ENCODE data around the gene SF3B1.
"Not testable (repeated sequence)": the region's sequence is repeated elsewhere in the genome, so short reads cannot be mapped to it uniquely, and the experiment has no call there.

Gene SF3B1

GRCh38 chr2:197348721-197349360 is 86.0 kb downstream of the SF3B1 start:
- H3K4me3 ChIP-seq (ENCODE audit: low read length in 2 of 2): no peak overlapping the region
- no peaks in the 10 kb centered on the region for H3K27me3 ChIP-seq (ENCODE audit: control insufficient read depth in 3 of 3, insufficient read depth in 3 of 3, low read depth in 1 of 3, low read length in 3 of 3)
- H3K14ac ChIP-seq (ENCODE audit: low read length): no peak overlapping the region
- no peak overlapping the region for H2AK5ac ChIP-seq (ENCODE audit: low read depth, low read length)
- no peak overlapping the region for H3K4ac ChIP-seq (ENCODE audit: low read length)
- H3K27ac ChIP-seq (replicated peaks; ENCODE audit: low read length): no peak overlapping the region
- H4K8ac ChIP-seq (ENCODE audit: low read depth, low read length): no peak overlapping the region
- no peak overlapping the region for H4K91ac ChIP-seq (ENCODE audit: low read depth, low read length, poor library complexity)
- H3K9me3 ChIP-seq (replicated peaks in 1 of 2; ENCODE audit: control insufficient read depth in 2 of 2, insufficient read depth in 1 of 2, low read depth in 1 of 2, low read length in 2 of 2): no peaks in the 10 kb centered on the region
- no peak overlapping the region for H3K18ac ChIP-seq (ENCODE audit: low read length)
- H2BK12ac ChIP-seq (ENCODE audit: low read length): no peak overlapping the region
- H3K23ac ChIP-seq (ENCODE audit: low read depth, low read length, poor library complexity): no peak overlapping the region
- no peak for DNase-seq (ENCODE audit: low spot score)
- no peak overlapping the region for H2BK120ac ChIP-seq (ENCODE audit: low read depth, low read length)
- no peak overlapping the region for H3K9ac ChIP-seq (ENCODE audit: low read depth, low read length, poor library complexity)
- no peak overlapping the region for H2AFZ ChIP-seq (ENCODE audit: low read length)
- no peak overlapping the region for H3K4me2 ChIP-seq (ENCODE audit: insufficient read depth, low read length, poor library complexity, severe bottlenecking)
- no peak overlapping the region for H2BK15ac ChIP-seq (ENCODE audit: low read length)
- no peak overlapping the region for H2BK5ac ChIP-seq (ENCODE audit: low read length)
- no peaks in the 10 kb centered on the region for H3K4me1 ChIP-seq (ENCODE audit: control insufficient read depth in 2 of 2, insufficient read depth in 1 of 2, low read depth in 1 of 2, low read length in 2 of 2)
- no peaks in the 10 kb centered on the region for H3K79me1 ChIP-seq (ENCODE audit: low read depth, low read length)
- WGBS, 2 donors (ENCODE audit: extremely low coverage in 2 of 2, insufficient read length in 2 of 2, insufficient replicate concordance in 1 of 2): no CpG with 5 or more reads among the region's 5 CpGs
- no peaks in the 10 kb centered on the region for H3K36me3 ChIP-seq (replicated peaks in 1 of 2; ENCODE audit: control insufficient read depth in 2 of 2, insufficient read depth in 2 of 2, low read length in 2 of 2)

DNA sequence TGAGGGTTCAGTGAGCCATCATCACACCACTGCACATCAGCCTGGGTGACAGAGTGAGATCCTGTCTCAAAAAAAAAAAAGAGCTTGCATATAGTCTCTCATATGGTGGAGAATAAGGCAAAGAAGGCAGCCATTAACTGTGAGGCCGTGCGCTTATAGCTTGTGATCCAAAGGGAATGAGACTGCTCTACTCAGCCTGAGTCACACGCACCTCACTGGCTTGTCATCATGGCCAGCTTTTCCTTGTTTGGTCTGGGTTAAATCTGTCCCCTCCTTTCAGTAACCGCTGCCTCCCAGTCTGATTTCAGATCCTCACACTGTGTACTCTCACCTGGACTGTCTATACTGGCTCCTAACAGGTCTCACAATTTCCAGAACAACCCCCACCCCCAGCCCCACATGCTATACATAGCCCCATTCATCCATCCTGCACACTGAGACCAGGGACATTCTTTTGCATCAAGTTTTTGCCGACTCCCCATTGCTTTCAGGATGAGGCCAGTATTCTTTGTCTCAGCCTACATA is 88.9 kb downstream of the SF3B1 start:
- Histone ChIP-seq H3K9me3 (replicated peaks in 1 of 2; ENCODE audit: control insufficient read depth in 2 of 2, insufficient read depth in 1 of 2, low read depth in 1 of 2, low read length in 2 of 2) (no peaks in the 10 kb centered on the region), H3K4ac (ENCODE audit: low read length) (no peak overlapping the region), H2BK120ac (ENCODE audit: low read depth, low read length) (no peak overlapping the region), H4K8ac (ENCODE audit: low read depth, low read length) (no peak overlapping the region), H3K36me3 (replicated peaks in 1 of 2; ENCODE audit: control insufficient read depth in 2 of 2, insufficient read depth in 2 of 2, low read length in 2 of 2) (no peaks in the 10 kb centered on the region), H3K4me3 (ENCODE audit: low read length in 2 of 2) (no peak overlapping the region), H3K79me1 (ENCODE audit: low read depth, low read length) (no peaks in the 10 kb centered on the region), H3K18ac (ENCODE audit: low read length) (peak overlapping the region; percentile 45), H3K27me3 (ENCODE audit: control insufficient read depth in 3 of 3, insufficient read depth in 3 of 3, low read depth in 1 of 3, low read length in 3 of 3) (no peaks in the 10 kb centered on the region), H2AK5ac (ENCODE audit: low read depth, low read length) (no peak overlapping the region), H2BK5ac (ENCODE audit: low read length) (no peak overlapping the region), H2BK12ac (ENCODE audit: low read length) (no peak overlapping the region), H3K23ac (ENCODE audit: low read depth, low read length, poor library complexity) (no peak overlapping the region), H3K4me1 (ENCODE audit: control insufficient read depth in 2 of 2, insufficient read depth in 1 of 2, low read depth in 1 of 2, low read length in 2 of 2) (no peaks in the 10 kb centered on the region), H4K91ac (ENCODE audit: low read depth, low read length, poor library complexity) (no peak overlapping the region), H3K4me2 (ENCODE audit: insufficient read depth, low read length, poor library complexity, severe bottlenecking) (no peak overlapping the region), H3K14ac (ENCODE audit: low read length) (no peak overlapping the region), H2BK15ac (ENCODE audit: low read length) (no peak overlapping the region), H3K27ac (replicated peaks; ENCODE audit: low read length) (no peak overlapping the region), H3K9ac (ENCODE audit: low read depth, low read length, poor library complexity) (no peak overlapping the region), H2AFZ (ENCODE audit: low read length) (peak overlapping the region; percentile 61)
- no CpG with 5 or more reads among the region's 5 CpGs for WGBS, 2 donors (ENCODE audit: extremely low coverage in 2 of 2, insufficient read length in 2 of 2, insufficient replicate concordance in 1 of 2)
- DNase-seq (ENCODE audit: low spot score): no peak

DNA sequence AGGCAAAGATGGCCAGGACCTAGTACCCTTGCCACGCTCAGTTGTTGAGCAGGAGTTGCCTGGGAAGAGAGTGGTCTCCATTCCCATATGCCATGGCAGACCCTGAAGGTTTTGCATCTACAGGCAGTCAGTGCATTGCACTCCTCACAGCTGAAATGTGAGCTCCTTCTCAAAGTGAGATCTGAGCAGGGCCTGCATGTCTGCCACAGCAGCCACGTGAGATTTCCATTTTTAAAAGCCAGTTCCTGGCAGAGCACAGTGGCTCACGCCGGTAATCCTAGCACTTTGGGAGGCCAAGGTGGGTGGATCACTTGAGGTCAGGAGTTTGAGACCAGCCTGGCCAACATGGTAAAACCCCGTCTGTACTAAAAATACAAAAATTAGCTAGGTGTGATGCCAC is 90.9 kb downstream of the SF3B1 start:
- H3K4ac ChIP-seq (ENCODE audit: low read length); H3K9me3 ChIP-seq (replicated peaks in 1 of 2; ENCODE audit: control insufficient read depth in 2 of 2, insufficient read depth in 1 of 2, low read depth in 1 of 2, low read length in 2 of 2); H3K18ac ChIP-seq (ENCODE audit: low read length); H3K27me3 ChIP-seq (ENCODE audit: control insufficient read depth in 3 of 3, insufficient read depth in 3 of 3, low read depth in 1 of 3, low read length in 3 of 3); H3K4me2 ChIP-seq (ENCODE audit: insufficient read depth, low read length, poor library complexity, severe bottlenecking); H3K36me3 ChIP-seq (replicated peaks in 1 of 2; ENCODE audit: control insufficient read depth in 2 of 2, insufficient read depth in 2 of 2, low read length in 2 of 2); H4K8ac ChIP-seq (ENCODE audit: low read depth, low read length); H3K4me3 ChIP-seq (ENCODE audit: low read length in 2 of 2); H4K91ac ChIP-seq (ENCODE audit: low read depth, low read length, poor library complexity); H3K79me1 ChIP-seq (ENCODE audit: low read depth, low read length); H2AK5ac ChIP-seq (ENCODE audit: low read depth, low read length); H3K9ac ChIP-seq (ENCODE audit: low read depth, low read length, poor library complexity); H2AFZ ChIP-seq (ENCODE audit: low read length); H2BK12ac ChIP-seq (ENCODE audit: low read length); DNase-seq (ENCODE audit: low spot score); H2BK15ac ChIP-seq (ENCODE audit: low read length); H3K27ac ChIP-seq (replicated peaks; ENCODE audit: low read length); H3K23ac ChIP-seq (ENCODE audit: low read depth, low read length, poor library complexity); H3K14ac ChIP-seq (ENCODE audit: low read length); H2BK120ac ChIP-seq (ENCODE audit: low read depth, low read length); H2BK5ac ChIP-seq (ENCODE audit: low read length); H3K4me1 ChIP-seq (ENCODE audit: control insufficient read depth in 2 of 2, insufficient read depth in 1 of 2, low read depth in 1 of 2, low read length in 2 of 2): not testable (repeated sequence)
- no CpG with 5 or more reads among the region's 5 CpGs for WGBS, 2 donors (ENCODE audit: extremely low coverage in 2 of 2, insufficient read length in 2 of 2, insufficient replicate concordance in 1 of 2)

DNA sequence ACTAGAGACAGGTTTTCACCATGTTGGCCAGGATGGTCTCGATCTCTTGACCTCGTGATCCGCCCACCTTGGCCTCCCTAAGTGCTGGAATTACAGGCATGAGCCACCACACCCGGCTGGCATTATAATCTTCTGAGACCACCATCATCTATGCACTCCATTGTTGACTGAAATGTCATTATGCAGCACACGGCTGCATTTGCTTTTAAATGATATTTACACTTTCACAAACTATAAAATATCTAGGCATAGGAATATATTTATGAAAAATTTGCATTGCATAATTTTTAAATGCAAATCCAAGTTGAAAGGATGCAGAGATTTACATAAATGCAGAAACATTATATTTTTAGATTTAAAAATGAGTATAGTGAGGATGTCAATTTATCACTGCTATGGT is 94.2 kb downstream of the SF3B1 start:
- no peak overlapping the region for H3K4me2 ChIP-seq (ENCODE audit: insufficient read depth, low read length, poor library complexity, severe bottlenecking)
- H3K4ac ChIP-seq (ENCODE audit: low read length): no peak overlapping the region
- no peaks in the 10 kb centered on the region for H3K27me3 ChIP-seq (ENCODE audit: control insufficient read depth in 3 of 3, insufficient read depth in 3 of 3, low read depth in 1 of 3, low read length in 3 of 3)
- H2BK5ac ChIP-seq (ENCODE audit: low read length): no peak overlapping the region
- no peak overlapping the region for H3K18ac ChIP-seq (ENCODE audit: low read length)
- H2BK120ac ChIP-seq (ENCODE audit: low read depth, low read length): no peak overlapping the region
- H3K23ac ChIP-seq (ENCODE audit: low read depth, low read length, poor library complexity): no peak overlapping the region
- H2BK12ac ChIP-seq (ENCODE audit: low read length): no peak overlapping the region
- no peaks in the 10 kb centered on the region for H3K79me1 ChIP-seq (ENCODE audit: low read depth, low read length)
- WGBS, 2 donors (ENCODE audit: extremely low coverage in 2 of 2, insufficient read length in 2 of 2, insufficient replicate concordance in 1 of 2): no CpG with 5 or more reads among the region's 5 CpGs
- H3K9ac ChIP-seq (ENCODE audit: low read depth, low read length, poor library complexity): no peak overlapping the region
- no peak overlapping the region for H2AFZ ChIP-seq (ENCODE audit: low read length)
- H4K8ac ChIP-seq (ENCODE audit: low read depth, low read length): no peak overlapping the region
- no peaks in the 10 kb centered on the region for H3K9me3 ChIP-seq (replicated peaks in 1 of 2; ENCODE audit: control insufficient read depth in 2 of 2, insufficient read depth in 1 of 2, low read depth in 1 of 2, low read length in 2 of 2)
- H3K4me3 ChIP-seq (ENCODE audit: low read length in 2 of 2): no peak overlapping the region
- H3K4me1 ChIP-seq (ENCODE audit: control insufficient read depth in 2 of 2, insufficient read depth in 1 of 2, low read depth in 1 of 2, low read length in 2 of 2): no peaks in the 10 kb centered on the region
- H3K27ac ChIP-seq (replicated peaks; ENCODE audit: low read length): no peak overlapping the region
- no peak overlapping the region for H2AK5ac ChIP-seq (ENCODE audit: low read depth, low read length)
- no peak overlapping the region for H3K14ac ChIP-seq (ENCODE audit: low read length)
- no peak overlapping the region for H2BK15ac ChIP-seq (ENCODE audit: low read length)
- no peaks in the 10 kb centered on the region for H3K36me3 ChIP-seq (replicated peaks in 1 of 2; ENCODE audit: control insufficient read depth in 2 of 2, insufficient read depth in 2 of 2, low read length in 2 of 2)
- H4K91ac ChIP-seq (ENCODE audit: low read depth, low read length, poor library complexity): no peak overlapping the region
- no peak for DNase-seq (ENCODE audit: low spot score)

Data from neuronal stem cell (in vitro differentiated cells).